Neural cell (in vitro differentiated cells): Measurements from ENCODE around the gene SNX30. TPM values are rescaled to one million over a fixed set of nuclear protein-coding genes. Genes with fewer than 3 reads are reported as not detected.

Source experiments
- H2AFZ ChIP-seq: fragments of 200-600, 300-800 bp; sonication (generic), shearing (Covaris generic); 2 replicates; pipeline ENCODE4 v1.6.0; 2014; ENCODE audit warnings: low read depth, mild to moderate bottlenecking, antibody characterized with exemption, low read length, moderate library complexity
- H3F3A ChIP-seq: fragments of 200-600 bp; shearing (Covaris generic); 2 replicates; pipeline ENCODE4 v1.6.1; 2016; ENCODE audit warnings: mild to moderate bottlenecking, moderate library complexity, mixed read lengths, antibody characterized with exemption, low read length; ENCODE audit not compliant: insufficient read depth, poor library complexity, severe bottlenecking
- H3K27ac ChIP-seq: fragments of 200-600, 300-800 bp; sonication (generic), shearing (Covaris generic); 2 replicates; pipeline ENCODE4 v1.5.1; 2014; ENCODE audit warnings: mild to moderate bottlenecking, low read length, moderate library complexity
- H3K27me3 ChIP-seq: fragments of 300-800, 200-600 bp; sonication (generic), shearing (Covaris generic); 2 replicates; pipeline ENCODE4 v1.6.0; 2014; ENCODE audit warnings: mild to moderate bottlenecking, low read depth, low read length, moderate library complexity; ENCODE audit not compliant: insufficient read depth
- H3K36me3 ChIP-seq: fragments of 300-800, 200-600 bp; sonication (generic), shearing (Covaris generic); 2 replicates; pipeline ENCODE4 v1.5.1; 2014; ENCODE audit warnings: mild to moderate bottlenecking, antibody characterized with exemption, low read length, moderate library complexity; ENCODE audit not compliant: insufficient read depth
- H3K4me2 ChIP-seq: fragments of 300-800, 200-600 bp; sonication (generic), shearing (Covaris generic); 2 replicates; pipeline ENCODE4 v1.6.0; 2014; ENCODE audit warnings: mild to moderate bottlenecking, low read length
- H3K4me3 ChIP-seq: fragments of 300-800, 200-600 bp; sonication (generic), shearing (Covaris generic); 2 replicates; pipeline ENCODE4 v1.5.1; 2014; ENCODE audit warnings: mild to moderate bottlenecking, low read length, moderate library complexity
- H3K79me2 ChIP-seq: fragments of 200-600 bp; shearing (Covaris generic); replicated peaks from 2 replicates; pipeline ENCODE4 v1.6.0; 2014; ENCODE audit warnings: mild to moderate bottlenecking, low read length, moderate library complexity; ENCODE audit not compliant: insufficient read depth
- H3K9ac ChIP-seq: fragments of 300-800, 200-600 bp; sonication (generic), shearing (Covaris generic); 2 replicates; pipeline ENCODE4 v1.6.1; 2016; ENCODE audit warnings: mild to moderate bottlenecking, low read length, mixed read lengths
- H3K9me2 ChIP-seq: fragments of 200-600 bp; shearing (Covaris generic); 2 replicates; pipeline ENCODE4 v1.6.1; 2016; ENCODE audit warnings: mild to moderate bottlenecking, low read length, mixed read lengths; ENCODE audit not compliant: insufficient read depth
- H3K9me3 ChIP-seq: fragments of 200-600, 300-800 bp; sonication (generic), shearing (Covaris generic); 2 replicates; pipeline ENCODE4 v1.6.1; 2016; ENCODE audit warnings: mild to moderate bottlenecking, mixed run types, low read length, moderate library complexity, mixed read lengths
- H4K20me1 ChIP-seq: fragments of 200-600 bp; shearing (Covaris generic); 2 replicates; pipeline ENCODE4 v1.6.1; 2016; ENCODE audit warnings: mild to moderate bottlenecking, mixed run types; ENCODE audit not compliant: insufficient read depth
- EP300 ChIP-seq: fragments of 450-650 bp; conservative IDR thresholded peaks from 2 replicates; pipeline ENCODE4 v1.6.1; 2014; ENCODE audit warnings: antibody characterized with exemption, mild to moderate bottlenecking, moderate library complexity; ENCODE audit not compliant: poor library complexity, severe bottlenecking
- EZH2 ChIP-seq: fragments of 200-600, 300-800 bp; shearing (Covaris generic), sonication (generic); IDR thresholded peaks from 2 replicates; pipeline ENCODE4 v1.6.1; 2014; ENCODE audit warnings: antibody characterized with exemption, low read length, borderline replicate concordance, mild to moderate bottlenecking; ENCODE audit not compliant: insufficient read depth, poor library complexity, severe bottlenecking
- MXI1 ChIP-seq: fragments of 450-650 bp; conservative IDR thresholded peaks from 2 replicates; pipeline ENCODE4 v1.6.1; 2014; ENCODE audit warnings: antibody characterized with exemption, mild to moderate bottlenecking; ENCODE audit not compliant: poor library complexity, severe bottlenecking
- POLR2AphosphoS5 ChIP-seq: IDR thresholded peaks from 2 replicates; pipeline ENCODE4 v1.6.1; 2012
- RAD21 ChIP-seq: fragments of 450-650 bp; conservative IDR thresholded peaks from 2 replicates; pipeline ENCODE4 v1.6.1; 2014; ENCODE audit warnings: antibody characterized with exemption, mild to moderate bottlenecking, moderate library complexity
- SMC3 ChIP-seq: fragments of 450-650 bp; conservative IDR thresholded peaks from 2 replicates; pipeline ENCODE4 v1.6.1; 2014; ENCODE audit warnings: antibody characterized with exemption, mild to moderate bottlenecking, moderate library complexity; ENCODE audit not compliant: poor library complexity
- TAF1 ChIP-seq: IDR thresholded peaks from 2 replicates; pipeline ENCODE4 v1.6.1; 2012; ENCODE audit warnings: low read depth
- polyA plus RNA-seq: library from polyadenylated mRNA; depleted of rRNA; stranded (reverse); fragments of >200 nt; gene quantifications from 2 replicates; pipeline ENCODE4 v1.2.3, GENCODE V29; 2014
- TF ChIP-seq, protein P1 (sequence below): fragments of 450-650 bp; IDR thresholded peaks from 2 replicates; pipeline ENCODE4 v1.5.1; 2014; ENCODE audit warnings: antibody characterized with exemption, mild to moderate bottlenecking, moderate library complexity; ENCODE audit not compliant: poor library complexity, severe bottlenecking
- TF ChIP-seq, protein P2 (sequence below): IDR thresholded peaks from 2 replicates; pipeline ENCODE4 v1.6.1; 2012; ENCODE audit warnings: borderline replicate concordance

SNX30 gene
- polyA plus RNA-seq, 1 donor from 2014 or later = 30.0 TPM

DNA sequence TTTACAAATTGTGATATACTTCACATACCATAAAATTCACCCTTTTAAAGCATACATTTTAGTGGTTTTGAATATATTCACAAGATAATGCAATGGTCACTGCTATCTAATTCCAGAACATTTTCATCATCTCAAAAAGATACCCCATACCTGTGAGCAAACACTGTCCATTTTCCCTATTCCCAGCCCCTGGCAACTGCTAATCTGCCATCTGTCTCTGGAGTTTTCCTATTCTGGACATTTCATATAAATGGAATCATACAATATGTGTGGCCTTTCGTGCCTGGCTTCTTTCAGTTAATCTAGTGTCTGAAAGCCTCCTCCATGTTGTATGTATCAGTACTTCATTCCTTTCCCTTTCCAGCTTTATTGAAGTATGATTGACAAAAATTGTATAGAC, 14.7 kb downstream of the SNX30 start:
- H3K9me3 ChIP-seq = peaks cover 2% of the 10 kb centered on the region
- no peak overlapping the region for H3K9ac ChIP-seq
- H3K36me3 ChIP-seq = peaks cover 3% of the 10 kb centered on the region
- H3K4me3 ChIP-seq = no peak overlapping the region
- no peaks in the 10 kb centered on the region for H3K27me3 ChIP-seq
- H3K27ac ChIP-seq = no peak overlapping the region
- peaks cover 4% of the 10 kb centered on the region for H3K79me2 ChIP-seq
- TF ChIP-seq TAF1 (no peak), EP300 (no peak), EZH2 (no peak), MXI1 (no peak), POLR2AphosphoS5 (no peak)
- TF ChIP-seq, protein P1, sequence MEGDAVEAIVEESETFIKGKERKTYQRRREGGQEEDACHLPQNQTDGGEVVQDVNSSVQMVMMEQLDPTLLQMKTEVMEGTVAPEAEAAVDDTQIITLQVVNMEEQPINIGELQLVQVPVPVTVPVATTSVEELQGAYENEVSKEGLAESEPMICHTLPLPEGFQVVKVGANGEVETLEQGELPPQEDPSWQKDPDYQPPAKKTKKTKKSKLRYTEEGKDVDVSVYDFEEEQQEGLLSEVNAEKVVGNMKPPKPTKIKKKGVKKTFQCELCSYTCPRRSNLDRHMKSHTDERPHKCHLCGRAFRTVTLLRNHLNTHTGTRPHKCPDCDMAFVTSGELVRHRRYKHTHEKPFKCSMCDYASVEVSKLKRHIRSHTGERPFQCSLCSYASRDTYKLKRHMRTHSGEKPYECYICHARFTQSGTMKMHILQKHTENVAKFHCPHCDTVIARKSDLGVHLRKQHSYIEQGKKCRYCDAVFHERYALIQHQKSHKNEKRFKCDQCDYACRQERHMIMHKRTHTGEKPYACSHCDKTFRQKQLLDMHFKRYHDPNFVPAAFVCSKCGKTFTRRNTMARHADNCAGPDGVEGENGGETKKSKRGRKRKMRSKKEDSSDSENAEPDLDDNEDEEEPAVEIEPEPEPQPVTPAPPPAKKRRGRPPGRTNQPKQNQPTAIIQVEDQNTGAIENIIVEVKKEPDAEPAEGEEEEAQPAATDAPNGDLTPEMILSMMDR = no peak
- H3F3A ChIP-seq = no peaks in the 10 kb centered on the region
- no peak overlapping the region for H2AFZ ChIP-seq
- H3K9me2 ChIP-seq = no peaks in the 10 kb centered on the region
- H3K4me2 ChIP-seq = no peak overlapping the region
- no peaks in the 10 kb centered on the region for H4K20me1 ChIP-seq

DNA sequence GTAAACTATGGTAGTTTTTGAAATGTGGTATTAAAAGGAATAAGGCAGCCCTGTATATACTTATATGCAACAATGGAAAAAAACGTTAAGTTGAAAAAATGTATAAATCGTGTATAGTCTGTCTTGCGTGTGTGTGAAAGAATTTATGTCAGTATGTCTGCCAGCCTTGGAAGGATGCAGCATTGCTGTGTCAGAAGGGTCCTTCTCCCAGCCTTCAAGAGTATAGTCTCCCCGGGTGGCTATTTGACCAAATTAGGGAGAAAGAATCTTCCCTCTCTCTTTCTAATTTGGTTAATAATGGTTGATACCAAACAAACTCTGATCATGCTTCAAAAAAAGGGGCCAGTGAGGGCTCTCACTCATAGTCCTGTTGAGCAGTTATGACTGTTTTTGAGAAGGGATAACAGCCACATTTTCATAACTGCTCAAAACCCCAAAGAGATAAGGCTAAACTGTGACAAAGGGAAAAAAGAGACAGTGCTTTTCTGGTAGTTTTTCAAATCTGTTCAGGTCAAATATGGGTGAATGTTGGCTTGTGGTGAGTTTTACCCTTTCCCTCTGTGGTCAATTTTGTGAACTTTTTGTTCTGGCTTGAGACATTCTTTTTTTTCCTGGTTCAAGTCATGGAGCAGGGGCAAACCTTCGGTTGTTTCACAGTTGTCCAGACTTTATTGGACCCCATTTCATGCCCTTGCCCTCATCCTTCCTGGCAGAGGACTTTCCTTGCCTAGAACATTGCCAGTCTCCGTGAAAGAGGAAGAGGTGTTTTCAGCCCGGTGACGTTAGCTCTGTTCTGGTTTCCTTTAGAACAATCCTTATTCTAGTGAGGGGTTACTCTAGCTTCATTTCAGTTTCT, 21.0 kb downstream of the SNX30 start:
- H3K27ac ChIP-seq = no peak overlapping the region
- H3K4me2 ChIP-seq = no peak overlapping the region

More for the DNA sequence above, 21.0 kb downstream of the SNX30 start:
- H3K79me2 ChIP-seq = peaks cover 5% of the 10 kb centered on the region
- no peaks in the 10 kb centered on the region for H3F3A ChIP-seq
- H3K9ac ChIP-seq = no peak overlapping the region
- no peaks in the 10 kb centered on the region for H3K9me2 ChIP-seq
- TF ChIP-seq TAF1 (no peak), EP300 (no peak), POLR2AphosphoS5 (no peak), EZH2 (no peak), MXI1 (no peak), SMC3 (no peak), RAD21 (no peak)
- TF ChIP-seq, protein P2, sequence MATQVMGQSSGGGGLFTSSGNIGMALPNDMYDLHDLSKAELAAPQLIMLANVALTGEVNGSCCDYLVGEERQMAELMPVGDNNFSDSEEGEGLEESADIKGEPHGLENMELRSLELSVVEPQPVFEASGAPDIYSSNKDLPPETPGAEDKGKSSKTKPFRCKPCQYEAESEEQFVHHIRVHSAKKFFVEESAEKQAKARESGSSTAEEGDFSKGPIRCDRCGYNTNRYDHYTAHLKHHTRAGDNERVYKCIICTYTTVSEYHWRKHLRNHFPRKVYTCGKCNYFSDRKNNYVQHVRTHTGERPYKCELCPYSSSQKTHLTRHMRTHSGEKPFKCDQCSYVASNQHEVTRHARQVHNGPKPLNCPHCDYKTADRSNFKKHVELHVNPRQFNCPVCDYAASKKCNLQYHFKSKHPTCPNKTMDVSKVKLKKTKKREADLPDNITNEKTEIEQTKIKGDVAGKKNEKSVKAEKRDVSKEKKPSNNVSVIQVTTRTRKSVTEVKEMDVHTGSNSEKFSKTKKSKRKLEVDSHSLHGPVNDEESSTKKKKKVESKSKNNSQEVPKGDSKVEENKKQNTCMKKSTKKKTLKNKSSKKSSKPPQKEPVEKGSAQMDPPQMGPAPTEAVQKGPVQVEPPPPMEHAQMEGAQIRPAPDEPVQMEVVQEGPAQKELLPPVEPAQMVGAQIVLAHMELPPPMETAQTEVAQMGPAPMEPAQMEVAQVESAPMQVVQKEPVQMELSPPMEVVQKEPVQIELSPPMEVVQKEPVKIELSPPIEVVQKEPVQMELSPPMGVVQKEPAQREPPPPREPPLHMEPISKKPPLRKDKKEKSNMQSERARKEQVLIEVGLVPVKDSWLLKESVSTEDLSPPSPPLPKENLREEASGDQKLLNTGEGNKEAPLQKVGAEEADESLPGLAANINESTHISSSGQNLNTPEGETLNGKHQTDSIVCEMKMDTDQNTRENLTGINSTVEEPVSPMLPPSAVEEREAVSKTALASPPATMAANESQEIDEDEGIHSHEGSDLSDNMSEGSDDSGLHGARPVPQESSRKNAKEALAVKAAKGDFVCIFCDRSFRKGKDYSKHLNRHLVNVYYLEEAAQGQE = no peak
- TF ChIP-seq, protein P1 = no peak
- no peaks in the 10 kb centered on the region for H3K9me3 ChIP-seq
- H3K36me3 ChIP-seq = peaks cover 3% of the 10 kb centered on the region
- H4K20me1 ChIP-seq = no peaks in the 10 kb centered on the region
- H3K4me3 ChIP-seq = no peak overlapping the region
- no peaks in the 10 kb centered on the region for H3K27me3 ChIP-seq
- H2AFZ ChIP-seq = no peak overlapping the region
